BLaER1 treated with 17β-estradiol and CSF1 and Interleukin-3, amounts not matched to agents 10 nM and 100 nM (cell line): ENCODE measurements around the gene IGFBP2.

Source experiments
- H3K27ac ChIP-seq, 11 experiments: shearing (Covaris generic); formaldehyde crosslinking; 2 replicates each; pipeline ENCODE4 v1.8.1; 2022
- H3K27me3 ChIP-seq, 11 experiments: shearing (Covaris generic); formaldehyde crosslinking; 2 replicates each; pipeline ENCODE4 v1.8.1; 2022
- H3K36me3 ChIP-seq, 11 experiments: shearing (Covaris generic); formaldehyde crosslinking; 2 replicates each; pipeline ENCODE4 v1.8.1; 2022
- H3K4me1 ChIP-seq, 10 experiments: shearing (Covaris generic); formaldehyde crosslinking; 2 replicates each; pipeline ENCODE4 v1.8.1; 2022
- H3K4me2 ChIP-seq, 11 experiments: shearing (Covaris generic); formaldehyde crosslinking; 2 replicates each; pipeline ENCODE4 v1.8.1; 2022
- H3K4me3 ChIP-seq, 10 experiments: shearing (Covaris generic); formaldehyde crosslinking; 2 replicates each; pipeline ENCODE4 v1.8.1; 2022
- H3K9ac ChIP-seq, 11 experiments: shearing (Covaris generic); formaldehyde crosslinking; 2 replicates each; pipeline ENCODE4 v1.8.1; 2022
- H3K9me3 ChIP-seq, 11 experiments: shearing (Covaris generic); formaldehyde crosslinking; replicated peaks in 1 of 11; 2 replicates each; pipeline ENCODE4 v1.8.1; 2022
- H4K20me1 ChIP-seq, 11 experiments: shearing (Covaris generic); formaldehyde crosslinking; 2 replicates each; pipeline ENCODE4 v1.8.1; 2022
- Cebpa-rat ChIP-seq, 11 experiments: shearing (Covaris generic); IDR thresholded peaks; 2 replicates each; pipeline ENCODE4 v1.8.1; 2022

The IGFBP2 gene

DNA sequence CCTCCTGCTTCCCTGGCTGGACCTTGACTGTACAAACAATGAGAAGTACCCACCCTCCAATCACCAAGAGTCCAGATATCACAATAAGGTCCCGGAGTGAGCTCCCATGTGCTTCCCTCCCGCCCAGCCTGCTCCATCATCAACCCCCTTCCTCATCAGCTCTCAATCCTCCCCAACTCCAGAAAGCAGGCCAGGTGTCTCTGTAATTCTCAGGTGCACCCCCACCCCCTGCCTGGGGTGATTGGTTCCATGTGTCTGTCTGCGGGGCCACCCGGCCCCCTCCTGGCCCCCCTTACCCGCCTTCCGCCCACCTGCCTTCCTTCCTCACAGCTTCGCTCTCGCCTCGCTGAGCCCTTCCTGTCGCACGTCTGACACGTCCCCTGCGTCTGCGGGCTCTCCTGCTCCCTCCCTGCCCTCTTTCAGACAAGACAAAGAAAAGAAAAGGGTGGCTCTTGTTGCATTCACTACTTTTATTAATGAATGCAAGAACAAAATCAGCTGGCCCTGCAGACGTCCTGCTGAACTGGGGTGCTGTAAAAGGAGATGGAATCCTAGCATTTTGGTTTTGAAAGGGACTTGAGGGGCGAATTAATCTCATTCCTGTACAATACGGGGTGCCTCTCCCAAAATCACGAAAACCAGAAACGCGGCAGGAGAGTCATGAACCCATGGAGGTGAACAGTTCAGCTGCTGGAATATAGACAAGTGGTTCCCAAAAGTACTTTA, 26.5 kb upstream of the IGFBP2 start:
- Histone ChIP-seq H3K9ac (peak overlapping the region in 5 of 11 experiments; percentile 5 to 65 (median 50); a peak in 8 of 22 replicates), H4K20me1 (no peaks in the 10 kb centered on the region), H3K27me3 (no peaks in the 10 kb centered on the region; a peak in 1 of 22 replicates), H3K36me3 (no peaks in the 10 kb centered on the region), H3K4me1 (peaks cover 25 to 65% (median 54%) of the 10 kb centered on the region in 10 experiments), H3K9me3 (peaks cover 0 to 11% (median 2%) of the 10 kb centered on the region in 11 experiments; a peak in 3 of 22 replicates), H3K27ac (peak overlapping the region in 7 of 11 experiments; percentile 19 to 61 (median 56); a peak in 10 of 22 replicates), H3K4me3 (peak overlapping the region in 4 of 10 experiments; percentile 19 to 40 (median 32); a peak in 4 of 20 replicates), H3K4me2 (peak overlapping the region; percentile 64 to 81 (median 76))
- TF ChIP-seq Cebpa-rat (IDR thresholded peaks at IDR 0.05): no peak

DNA sequence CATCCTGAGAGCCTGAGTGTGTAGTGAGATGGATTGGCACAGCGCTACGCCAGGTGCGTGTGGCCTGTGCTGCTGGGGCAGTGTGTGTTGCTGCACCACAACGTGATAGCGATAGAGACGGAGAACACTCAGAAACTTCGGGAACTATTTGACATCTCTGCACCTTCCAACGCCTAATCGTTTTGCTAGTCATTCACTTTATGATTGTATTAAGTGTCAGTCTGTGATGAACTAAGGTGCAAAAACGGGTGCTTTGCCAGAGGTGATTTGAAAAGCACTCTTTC, 26.0 kb upstream of the IGFBP2 start:
- Histone ChIP-seq H4K20me1 (no peaks in the 10 kb centered on the region), H3K36me3 (no peaks in the 10 kb centered on the region), H3K4me2 (peak overlapping the region; percentile 64 to 81 (median 76); a peak in 21 of 22 replicates), H3K9me3 (peaks cover 0 to 11% (median 2%) of the 10 kb centered on the region in 11 experiments; a peak in 3 of 22 replicates), H3K9ac (peak overlapping the region in 3 of 11 experiments; percentile 50 to 65 (median 62); a peak in 4 of 22 replicates), H3K27me3 (no peaks in the 10 kb centered on the region; a peak in 1 of 22 replicates), H3K4me1 (peaks cover 25 to 64% (median 54%) of the 10 kb centered on the region in 10 experiments), H3K27ac (peak overlapping the region in 4 of 11 experiments; percentile 56 to 61 (median 58); a peak in 8 of 22 replicates), H3K4me3 (no peak overlapping the region)
- no peak for TF ChIP-seq Cebpa-rat (IDR thresholded peaks at IDR 0.05)

DNA sequence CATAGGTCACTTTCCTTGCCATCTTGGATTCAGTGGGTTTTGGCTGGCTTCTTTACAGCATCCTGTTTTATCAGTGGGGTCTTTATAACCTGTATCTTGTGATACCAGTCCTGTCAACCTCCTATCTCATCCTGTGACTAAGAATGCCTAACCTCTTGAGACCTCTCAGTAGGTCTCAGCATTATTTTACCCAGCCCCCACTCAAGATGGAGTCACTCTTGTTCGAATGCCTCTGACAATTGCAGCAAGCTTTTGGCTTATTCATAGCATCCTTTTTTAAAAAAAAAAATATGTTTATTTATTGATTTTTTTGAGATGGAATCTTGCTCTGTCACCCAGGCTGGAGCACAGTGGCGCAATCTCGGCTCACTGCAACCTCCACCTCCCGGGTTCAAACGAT, 24.7 kb upstream of the IGFBP2 start:
- peak overlapping the region in 4 of 11 experiments; percentile 64 to 80 (median 77); a peak in 6 of 22 replicates for H3K4me2 ChIP-seq
- peaks cover 19 to 51% (median 43%) of the 10 kb centered on the region in 10 experiments for H3K4me1 ChIP-seq
- H3K4me3 ChIP-seq: no peak overlapping the region
- no peaks in the 10 kb centered on the region for H3K36me3 ChIP-seq
- H3K9me3 ChIP-seq: peaks cover 0 to 11% (median 2%) of the 10 kb centered on the region in 11 experiments; a peak in 3 of 22 replicates
- H4K20me1 ChIP-seq: no peaks in the 10 kb centered on the region
- peak overlapping the region in 1 of 11 experiments; percentile 61; a peak in 1 of 22 replicates for H3K27ac ChIP-seq
- no peak overlapping the region for H3K9ac ChIP-seq
- no peak for TF ChIP-seq Cebpa-rat (IDR thresholded peaks at IDR 0.05)
- H3K27me3 ChIP-seq: no peaks in the 10 kb centered on the region; a peak in 1 of 22 replicates

DNA sequence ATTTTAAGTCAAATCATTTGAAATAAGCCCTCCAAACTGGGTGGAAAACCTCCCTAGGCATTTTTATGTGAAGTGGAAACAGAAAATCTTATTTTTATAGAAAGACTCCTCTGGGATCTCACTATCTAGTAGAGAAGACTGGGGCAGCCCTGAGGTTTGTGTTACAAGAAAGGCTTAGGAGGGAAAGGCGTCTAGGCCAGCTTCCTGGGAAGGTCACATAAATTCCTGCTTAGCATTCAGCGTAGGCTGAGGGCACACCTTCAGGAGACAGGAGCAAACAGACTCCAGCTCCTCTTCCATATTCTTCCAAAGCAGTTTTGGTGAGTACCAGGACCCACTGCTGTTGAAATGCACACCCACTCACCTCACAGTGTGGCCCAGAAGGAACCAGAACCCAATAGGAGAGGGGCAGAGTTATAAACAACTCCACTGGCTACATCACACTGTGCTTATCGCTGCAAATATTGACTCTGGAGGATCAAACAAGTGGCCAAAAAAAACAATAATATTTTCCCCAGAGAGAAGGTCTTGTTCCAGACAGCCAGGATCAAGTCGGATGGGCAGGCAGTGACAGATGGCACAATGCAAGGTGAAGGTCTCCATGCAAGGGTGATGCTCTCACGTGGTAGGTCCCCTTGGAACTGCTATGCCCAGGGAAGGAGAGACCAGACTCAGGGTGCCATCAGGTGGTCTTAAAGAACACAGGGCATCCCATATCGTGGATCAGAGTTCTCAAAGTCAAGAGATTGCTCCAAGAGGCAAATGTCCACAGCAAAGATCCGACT, 17.7 kb upstream of the IGFBP2 start:
- H3K27ac ChIP-seq: peak overlapping the region in 6 of 11 experiments; percentile 31 to 99 (median 66); a peak in 11 of 22 replicates
- no peaks in the 10 kb centered on the region for H3K27me3 ChIP-seq
- no peak overlapping the region for H3K4me3 ChIP-seq
- no peaks in the 10 kb centered on the region for H3K36me3 ChIP-seq
- peaks cover 0 to 11% (median 0%) of the 10 kb centered on the region in 11 experiments; a peak in 3 of 22 replicates for H3K9me3 ChIP-seq
- peak overlapping the region in 2 of 11 experiments; percentile 3 to 30; a peak in 1 of 22 replicates for H3K9ac ChIP-seq
- TF ChIP-seq Cebpa-rat (IDR thresholded peaks at IDR 0.05): no peak
- no peaks in the 10 kb centered on the region for H4K20me1 ChIP-seq
- H3K4me2 ChIP-seq: peak overlapping the region in 8 of 11 experiments; percentile 81 to 95 (median 91); a peak in 17 of 22 replicates
- peaks cover 38 to 59% (median 58%) of the 10 kb centered on the region in 10 experiments for H3K4me1 ChIP-seq

GRCh38 chr2:216616083-216616678, 17.0 kb upstream of the IGFBP2 start:
- no peaks in the 10 kb centered on the region for H3K36me3 ChIP-seq
- H3K9me3 ChIP-seq: peaks cover 0 to 11% (median 0%) of the 10 kb centered on the region in 11 experiments; a peak in 2 of 22 replicates
- no peaks in the 10 kb centered on the region for H3K27me3 ChIP-seq
- peak overlapping the region in 10 of 11 experiments; percentile 81 to 95 (median 90); a peak in 18 of 22 replicates for H3K4me2 ChIP-seq
- no peaks in the 10 kb centered on the region for H4K20me1 ChIP-seq
- H3K4me3 ChIP-seq: no peak overlapping the region
- H3K27ac ChIP-seq: peak overlapping the region in 7 of 11 experiments; percentile 89 to 99 (median 96); a peak in 11 of 22 replicates
- no peak for TF ChIP-seq Cebpa-rat (IDR thresholded peaks at IDR 0.05)
- peaks cover 45 to 66% (median 64%) of the 10 kb centered on the region in 10 experiments for H3K4me1 ChIP-seq
- no peak overlapping the region; a peak in 1 of 22 replicates for H3K9ac ChIP-seq

GRCh38 chr2:216617159-216617815, 15.9 kb upstream of the IGFBP2 start:
- TF ChIP-seq Cebpa-rat (IDR thresholded peaks at IDR 0.05): no peak
- H3K27ac ChIP-seq: peak overlapping the region in 9 of 11 experiments; percentile 14 to 99 (median 95); a peak in 17 of 22 replicates
- H3K4me2 ChIP-seq: peak overlapping the region; percentile 52 to 95 (median 90)
- H3K9me3 ChIP-seq: peaks cover 0 to 5% (median 0%) of the 10 kb centered on the region in 11 experiments; a peak in 2 of 22 replicates
- H3K4me1 ChIP-seq: peaks cover 56 to 77% (median 76%) of the 10 kb centered on the region in 10 experiments
- H3K36me3 ChIP-seq: no peaks in the 10 kb centered on the region
- H4K20me1 ChIP-seq: no peaks in the 10 kb centered on the region
- H3K27me3 ChIP-seq: no peaks in the 10 kb centered on the region
- H3K9ac ChIP-seq: peak overlapping the region in 7 of 11 experiments; percentile 18 to 91 (median 85); a peak in 11 of 22 replicates
- H3K4me3 ChIP-seq: no peak overlapping the region; a peak in 1 of 20 replicates

DNA sequence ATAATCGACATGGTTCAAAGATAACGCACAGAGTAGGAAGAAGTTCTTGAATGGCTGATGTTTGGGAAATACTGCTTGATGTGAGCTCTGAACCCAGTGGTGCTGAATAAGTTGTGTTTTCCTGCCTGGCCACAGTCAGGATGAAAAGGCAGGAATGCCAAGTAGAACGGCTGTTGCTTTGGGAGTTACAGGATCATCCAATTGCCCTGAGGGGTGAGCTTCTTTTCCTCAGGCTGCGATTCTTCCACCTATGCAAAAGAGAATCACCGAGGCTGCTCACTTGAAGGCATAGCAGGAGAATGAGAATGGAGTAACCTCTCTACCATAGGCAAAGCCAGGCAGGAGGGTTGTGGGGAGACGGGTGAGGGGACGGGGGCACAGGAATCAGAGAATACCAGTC, 14.4 kb upstream of the IGFBP2 start:
- Histone ChIP-seq H4K20me1 (no peaks in the 10 kb centered on the region), H3K4me3 (peak overlapping the region in 8 of 10 experiments; percentile 11 to 54 (median 35); a peak in 13 of 20 replicates), H3K36me3 (no peaks in the 10 kb centered on the region), H3K27ac (peak overlapping the region; percentile 21 to 99 (median 95); a peak in 21 of 22 replicates), H3K4me1 (peaks cover 59 to 92% (median 88%) of the 10 kb centered on the region in 10 experiments), H3K27me3 (no peaks in the 10 kb centered on the region), H3K9ac (peak overlapping the region; percentile 23 to 91 (median 82); a peak in 21 of 22 replicates), H3K4me2 (peak overlapping the region; percentile 52 to 95 (median 90)), H3K9me3 (peaks cover 0 to 2% (median 0%) of the 10 kb centered on the region in 11 experiments; a peak in 4 of 22 replicates)
- TF ChIP-seq Cebpa-rat (IDR thresholded peaks at IDR 0.05): no peak
